SK-N-MC (cell line): ENCODE measurements around the gene HTR2B.

Experiments used
- EZH2 ChIP-seq: fragments of 200-600 bp; sonication (generic); IDR thresholded peaks from one replicate; pipeline ENCODE4 v1.6.1; 2017; ENCODE audit warnings: antibody characterized with exemption
- FOXP2 ChIP-seq: optimal IDR thresholded peaks from 2 replicates; pipeline ENCODE3; 2011; ENCODE audit warnings: mild to moderate bottlenecking, moderate library complexity; ENCODE audit not compliant: insufficient read depth; ENCODE audit errors: extremely low read length, control extremely low read depth
- POLR2AphosphoS5 ChIP-seq: IDR thresholded peaks from 2 replicates; pipeline ENCODE4 v1.6.1; 2012; ENCODE audit warnings: mild to moderate bottlenecking, low read depth, low read length, borderline replicate concordance

GRCh38 chr2:231117922-231118613 is 6.8 kb downstream of the HTR2B start:
- TF ChIP-seq POLR2AphosphoS5, result no peak
- TF ChIP-seq EZH2, result no peak
- TF ChIP-seq FOXP2, result no peak
